ENCODE data around the gene MYO10.

DNA sequence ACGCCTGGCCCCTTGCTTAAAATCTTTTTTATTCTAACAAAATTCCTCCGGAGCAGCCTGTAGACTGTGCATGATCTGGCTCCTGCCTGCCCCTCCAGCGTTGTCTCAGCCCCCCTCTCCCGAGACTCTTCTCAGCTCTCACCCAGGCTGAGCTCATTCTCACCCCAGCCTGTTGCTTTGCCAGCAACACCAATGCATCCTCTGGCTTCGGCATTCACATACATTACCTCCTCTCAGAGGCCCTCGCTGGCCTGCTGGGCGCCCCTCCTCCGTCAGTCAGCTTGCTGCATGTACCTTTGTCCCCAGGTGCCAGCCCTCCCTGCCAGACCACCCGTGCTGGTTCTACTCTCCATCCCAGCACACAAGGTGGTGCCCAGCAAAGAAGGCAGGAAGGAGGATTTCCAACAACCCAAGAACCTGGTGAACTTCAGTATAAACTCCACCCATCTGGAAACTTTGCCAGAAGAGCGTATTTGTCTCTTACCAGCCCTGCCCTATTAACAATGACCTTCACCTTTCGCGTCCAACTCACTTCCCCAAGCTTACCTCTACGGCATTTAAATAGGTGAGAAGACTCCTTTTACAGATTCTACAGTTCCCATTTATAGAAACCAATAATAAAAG, 35.0 kb downstream of the MYO10 start:
- TF ChIP-seq LEF1 (IDR thresholded peaks at IDR 0.05; ENCODE audit: borderline replicate concordance) (no peak), HDGF (IDR thresholded peaks at IDR 0.05; ENCODE audit: borderline replicate concordance) (no peak), NFRKB (IDR thresholded peaks at IDR 0.05) (no peak), FOXM1 (IDR thresholded peaks at IDR 0.05; ENCODE audit: borderline replicate concordance) (no peak), TARDBP (IDR thresholded peaks at IDR 0.05) (no peak), CTBP1 (IDR thresholded peaks at IDR 0.05; ENCODE audit: borderline replicate concordance) (no peak), SP1 (IDR thresholded peaks at IDR 0.05) (no peak), BHLHE40 (IDR thresholded peaks at IDR 0.05; ENCODE audit: borderline replicate concordance) (no peak), SUZ12 (IDR thresholded peaks at IDR 0.05) (no peak), ZNF384 (IDR thresholded peaks at IDR 0.05) (no peak)
